ENCODE data around the gene WDR7.

WDR7 gene

GRCh38 chr18:57043241-57043640 lies 392.1 kb downstream of the WDR7 start:
- no peak for DNase-seq (ENCODE audit: low spot score)

- DNase-seq (ENCODE audit: low spot score), result no peak
Observed at GRCh38 chr18:57048351-57048750, 397.2 kb downstream of the WDR7 start.

- no peak for DNase-seq (ENCODE audit: low spot score)
Observed at GRCh38 chr18:57048859-57049258, 397.7 kb downstream of the WDR7 start.

- no peak for DNase-seq (ENCODE audit: low spot score)
Observed at GRCh38 chr18:57050310-57050949, 399.3 kb downstream of the WDR7 start.

- DNase-seq (ENCODE audit: low spot score), result no peak
Observed at GRCh38 chr18:57051021-57051656, 400.0 kb downstream of the WDR7 start.

- peak; percentile 62 for DNase-seq (ENCODE audit: low spot score)
Observed at GRCh38 chr18:57051657-57052044, 400.5 kb downstream of the WDR7 start.

GRCh38 chr18:57052173-57052572 lies 401.0 kb downstream of the WDR7 start:
- no peak for DNase-seq (ENCODE audit: low spot score)

GRCh38 chr18:57052759-57053158 lies 401.6 kb downstream of the WDR7 start:
- DNase-seq (ENCODE audit: low spot score), result no peak

- DNase-seq (ENCODE audit: low spot score), result no peak
Observed at GRCh38 chr18:57054891-57055290, 403.7 kb downstream of the WDR7 start.

- no peak for DNase-seq (ENCODE audit: low spot score)
Observed at GRCh38 chr18:57057890-57058289, 406.7 kb downstream of the WDR7 start.

GRCh38 chr18:57058734-57059133 lies 407.6 kb downstream of the WDR7 start:
- DNase-seq (ENCODE audit: low spot score), result no peak

- DNase-seq (ENCODE audit: low spot score), result no peak
Observed at GRCh38 chr18:57059366-57059765, 408.2 kb downstream of the WDR7 start.

- DNase-seq (ENCODE audit: low spot score), result no peak
Observed at GRCh38 chr18:57060814-57061213, 409.7 kb downstream of the WDR7 start.

- no peak for DNase-seq (ENCODE audit: low spot score)
Observed at GRCh38 chr18:57062178-57062577, 411.0 kb downstream of the WDR7 start.

GRCh38 chr18:57062844-57063243 lies 411.7 kb downstream of the WDR7 start:
- DNase-seq (ENCODE audit: low spot score), result no peak

GRCh38 chr18:57063601-57064103 lies 412.5 kb downstream of the WDR7 start:
- no peak for DNase-seq (ENCODE audit: low spot score)

GRCh38 chr18:57073501-57074187 lies 422.5 kb downstream of the WDR7 start:
- no peak for DNase-seq (ENCODE audit: low spot score)

- no peak for DNase-seq (ENCODE audit: low spot score)
Observed at GRCh38 chr18:57075716-57076400, 424.7 kb downstream of the WDR7 start.

- DNase-seq (ENCODE audit: low spot score), result no peak
Observed at GRCh38 chr18:57077005-57077765, 426.0 kb downstream of the WDR7 start.

GRCh38 chr18:57077786-57078552 lies 426.8 kb downstream of the WDR7 start:
- DNase-seq (ENCODE audit: low spot score), result no peak

GRCh38 chr18:57078614-57079013 lies 427.5 kb downstream of the WDR7 start:
- no peak for DNase-seq (ENCODE audit: low spot score)
